ENCODE results near the gene VSIR. TPM values are rescaled to one million over a fixed set of nuclear protein-coding genes. Genes with fewer than 3 reads are reported as not detected.
A peak's percentile ranks its signal among the peaks of the same experiment; 100 is the strongest.

VSIR gene
- total RNA-seq, 2 donors from 2014 or later, result 60.7 to 119 TPM

DNA sequence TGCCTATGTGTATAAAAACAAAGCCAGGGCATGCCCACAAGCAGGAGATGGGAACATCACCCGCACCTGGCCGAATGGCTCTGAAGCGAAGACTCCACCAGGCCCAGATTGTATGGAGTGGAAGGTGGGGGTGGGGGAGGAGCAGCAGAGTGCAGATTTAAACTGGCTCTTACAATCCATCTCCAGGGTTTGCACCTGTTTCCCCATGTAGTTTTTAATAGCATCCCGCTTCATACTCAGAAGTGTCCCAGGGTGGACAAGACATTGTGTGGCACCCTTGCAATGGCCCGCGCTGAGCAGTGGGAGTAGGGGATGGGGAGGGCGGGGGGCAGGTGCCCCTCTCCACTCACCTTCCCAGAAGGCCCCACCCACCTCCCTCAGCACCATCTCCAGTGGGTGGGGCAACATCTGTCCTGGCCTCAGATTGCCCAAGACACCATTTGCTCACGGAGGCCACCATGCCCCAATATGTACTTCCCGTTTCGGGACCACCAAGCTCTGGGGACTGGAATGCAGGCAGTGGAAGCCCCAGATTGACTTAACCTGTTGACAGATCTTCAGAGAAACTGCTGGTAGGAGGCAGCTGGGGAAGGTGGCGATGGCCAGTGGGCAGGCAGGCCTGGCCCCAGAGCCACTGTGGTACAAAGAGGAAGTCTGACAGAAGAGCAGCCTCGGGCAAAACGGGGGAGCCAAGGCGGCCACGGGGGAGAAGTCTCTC lies 23.0 kb downstream of the VSIR start:
- H3K36me3 ChIP-seq, result peaks cover 22% of the 10 kb centered on the region
- no peak overlapping the region for H3K27ac ChIP-seq
- TF ChIP-seq CTCF (IDR thresholded peaks at IDR 0.05), result no peak
- no peaks in the 10 kb centered on the region for H3K9me3 ChIP-seq
- H3K4me1 ChIP-seq (ENCODE audit: control insufficient read depth in 1 of 2, low read depth in 2 of 2), result peaks cover 21 to 25% of the 10 kb centered on the region in 2 donors
- no peak for ATAC-seq (ENCODE audit: insufficient number of reproducible peaks, low FRiP score, low read depth)
- H3K27me3 ChIP-seq (replicated peaks; ENCODE audit: insufficient read depth), result no peaks in the 10 kb centered on the region
- no peak for DNase-seq (ENCODE audit: low spot score)
- H3K4me3 ChIP-seq, result no peak overlapping the region

- Histone ChIP-seq H3K4me3 (no peak overlapping the region), H3K27ac (peak overlapping the region in 1 of 2 donors; percentile 24), H3K27me3 (replicated peaks; ENCODE audit: insufficient read depth) (no peaks in the 10 kb centered on the region), H3K4me1 (ENCODE audit: control insufficient read depth in 1 of 2, low read depth in 2 of 2) (peaks cover 21 to 25% of the 10 kb centered on the region in 2 donors), H3K9me3 (no peaks in the 10 kb centered on the region), H3K36me3 (peaks cover 22% of the 10 kb centered on the region)
- no peak for TF ChIP-seq CTCF (IDR thresholded peaks at IDR 0.05)
- ATAC-seq (ENCODE audit: insufficient number of reproducible peaks, low FRiP score, low read depth) (no peak), DNase-seq (ENCODE audit: low spot score) (no peak)
Observed at GRCh38 chr10:71749396-71749795, 23.9 kb downstream of the VSIR start.

DNA sequence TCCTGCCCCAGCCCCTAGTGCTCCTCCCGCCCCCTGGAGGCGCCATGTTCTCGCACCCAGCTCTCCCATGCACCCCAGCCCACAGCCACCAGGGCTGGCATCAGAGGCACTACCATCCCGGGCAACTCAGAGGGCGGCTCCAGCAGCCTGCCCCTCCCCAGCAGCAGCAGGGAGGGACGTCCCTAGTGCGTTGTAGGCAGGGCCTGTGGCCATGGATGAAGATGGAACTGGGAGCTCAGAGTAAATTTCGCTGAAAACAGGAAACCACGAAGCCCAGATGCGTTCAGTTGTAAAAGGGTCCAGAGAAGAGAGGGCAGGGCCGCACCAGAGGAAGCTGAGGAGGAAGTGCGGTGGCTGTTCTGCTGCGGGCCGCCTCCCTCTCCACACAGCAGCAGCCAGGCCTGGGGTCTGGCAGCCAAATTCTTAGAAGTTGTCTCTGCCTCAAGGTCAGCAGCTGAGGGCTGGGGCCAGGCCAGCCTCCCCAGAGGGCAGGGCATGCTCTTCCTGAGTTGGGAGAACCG lies 24.6 kb downstream of the VSIR start:
- no peak for TF ChIP-seq CTCF (IDR thresholded peaks at IDR 0.05)
- Histone ChIP-seq H3K27ac (peak overlapping the region in 1 of 2 donors; percentile 52), H3K4me3 (no peak overlapping the region), H3K4me1 (ENCODE audit: control insufficient read depth in 1 of 2, low read depth in 2 of 2) (peaks cover 21 to 25% of the 10 kb centered on the region in 2 donors), H3K36me3 (peaks cover 22% of the 10 kb centered on the region), H3K27me3 (replicated peaks; ENCODE audit: insufficient read depth) (no peaks in the 10 kb centered on the region), H3K9me3 (no peaks in the 10 kb centered on the region)
- ATAC-seq (ENCODE audit: insufficient number of reproducible peaks, low FRiP score, low read depth) (no peak), DNase-seq (ENCODE audit: low spot score) (no peak)

- no peaks in the 10 kb centered on the region for H3K27me3 ChIP-seq (replicated peaks; ENCODE audit: insufficient read depth)
- no peaks in the 10 kb centered on the region for H3K9me3 ChIP-seq
- no peak overlapping the region for H3K4me3 ChIP-seq
- H3K27ac ChIP-seq, result peak overlapping the region in 1 of 2 donors; percentile 52
- TF ChIP-seq CTCF (IDR thresholded peaks at IDR 0.05), result no peak
- no peak for ATAC-seq (ENCODE audit: insufficient number of reproducible peaks, low FRiP score, low read depth)
- peaks cover 21 to 25% of the 10 kb centered on the region in 2 donors for H3K4me1 ChIP-seq (ENCODE audit: control insufficient read depth in 1 of 2, low read depth in 2 of 2)
- DNase-seq (ENCODE audit: low spot score), result no peak
- H3K36me3 ChIP-seq, result peaks cover 21% of the 10 kb centered on the region
Observed at GRCh38 chr10:71747551-71748523, 25.5 kb downstream of the VSIR start.

GRCh38 chr10:71747039-71747531 lies 26.2 kb downstream of the VSIR start:
- no peak for DNase-seq (ENCODE audit: low spot score)
- peaks cover 21 to 25% of the 10 kb centered on the region in 2 donors for H3K4me1 ChIP-seq (ENCODE audit: control insufficient read depth in 1 of 2, low read depth in 2 of 2)
- no peaks in the 10 kb centered on the region for H3K9me3 ChIP-seq
- H3K4me3 ChIP-seq, result no peak overlapping the region
- H3K27ac ChIP-seq, result no peak overlapping the region
- H3K27me3 ChIP-seq (replicated peaks; ENCODE audit: insufficient read depth), result no peaks in the 10 kb centered on the region
- TF ChIP-seq CTCF (IDR thresholded peaks at IDR 0.05), result no peak
- ATAC-seq (ENCODE audit: insufficient number of reproducible peaks, low FRiP score, low read depth), result no peak
- peaks cover 15% of the 10 kb centered on the region for H3K36me3 ChIP-seq
